Stomach (tissue), 9 donors: ENCODE results near the gene SEMA4B. TPM values are rescaled to one million over a fixed set of nuclear protein-coding genes. Genes with fewer than 3 reads are reported as not detected.
A peak's percentile ranks its signal among the peaks of the same experiment; 100 is the strongest.
"Not testable (repeated sequence)": the region's sequence is repeated elsewhere in the genome, so short reads cannot be mapped to it uniquely, and the experiment has no call there.

ENCODE experiments used
- DNase-seq, 2 donors: peaks; one replicate each; pipeline versions ENCODE4 v3.0.0 to v3.0.0-alpha.2; 2013 to 2019
- H3K27ac ChIP-seq, 5 donors: fragments of 200-600 bp in 4 of 5; sonication (generic) in 4 of 5; one replicate each; pipeline ENCODE4 v1.5.1; 2013 to 2019; ENCODE audit warnings: mild to moderate bottlenecking in 1 of 5, moderate library complexity in 1 of 5
- H3K27me3 ChIP-seq, 3 donors: fragments of 200-600 bp; sonication (generic); one replicate each; pipeline ENCODE4 v1.5.1; 2017 to 2019; ENCODE audit warnings: mixed run types in 1 of 3
- H3K36me3 ChIP-seq, 4 donors: fragments of 200-600 bp; sonication (generic); 1 replicate in 3 of 4; 2 replicates in 1 of 4; pipeline ENCODE4 v1.5.1; 2016 to 2019
- H3K4me1 ChIP-seq, 4 donors: fragments of 200-600 bp; sonication (generic); one replicate each; pipeline ENCODE4 v1.5.1; 2016 to 2019
- H3K4me3 ChIP-seq, 4 donors: fragments of 200-600 bp; sonication (generic) in 3 of 4; one replicate each; pipeline ENCODE4 v1.5.1; 2016 to 2019; ENCODE audit warnings: mild to moderate bottlenecking in 1 of 4
- H3K9me3 ChIP-seq, 4 donors: fragments of 200-600 bp; sonication (generic); one replicate each; pipeline ENCODE4 v1.5.1; 2016 to 2019
- EP300 ChIP-seq: sonication (generic); formaldehyde crosslinking; IDR thresholded peaks from one replicate; pipeline ENCODE4 v1.6.1; 2017; ENCODE audit warnings: antibody characterized with exemption
- POLR2A ChIP-seq, 4 donors: fragments of 450-650 bp; IDR thresholded peaks; one replicate each; pipeline ENCODE4 v1.6.1; 2016; ENCODE audit warnings: antibody characterized with exemption in 4 of 4, control low read depth in 2 of 4, mild to moderate bottlenecking in 1 of 4, moderate library complexity in 1 of 4
- POLR2AphosphoS5 ChIP-seq, 3 donors: sonication (generic); formaldehyde crosslinking; IDR thresholded peaks; one replicate each; pipeline ENCODE4 v1.6.1; 2016; ENCODE audit warnings: antibody characterized with exemption in 3 of 3
- WGBS, 5 donors: extraction: QIAGEN DNeasy Blood & Tissue Kit in 3 of 5; methylation state at CpG; one replicate each; pipeline versions ENCODE4 v1.1.5 to v1.1.7; 2013 to 2018; 5-methylcytosine and 5-hydroxymethylcytosine counted together
- intact Hi-C: fragments of 100-400 bp; cut with DNase I; formaldehyde crosslinking; loops from one replicate; pipeline ENCODE4 v1.15.1; 2023; ENCODE audit warnings: low total_unique reads
- polyA plus RNA-seq, 3 donors: library from polyadenylated mRNA; stranded (reverse); fragments of 200-250 nt; gene quantifications; one replicate each; pipeline ENCODE4 v1.2.3, GENCODE V29; 2013
- total RNA-seq, 5 donors: library from RNA; depleted of rRNA; stranded (reverse); fragments of >200 nt; gene quantifications; one replicate each; pipeline versions ENCODE4 v1.1.0 to v1.2.3, GENCODE V29; 2014 to 2016
- TF ChIP-seq, protein P1 (sequence below), 7 experiments: fragments of 450-650 bp in 4 of 7; fragments of 200-600 bp in 3 of 7; sonication (generic) in 3 of 7; IDR thresholded peaks; one replicate each; pipeline ENCODE4 v1.5.1; 2016 to 2019; ENCODE audit warnings: antibody characterized with exemption in 7 of 7, control low read depth in 2 of 7, mild to moderate bottlenecking in 1 of 7
- donor health status: healthy with polysubstance abuse.
- donor health status: Bipolar disorder and iron deficiency.
- donor health status: healthy.

Gene SEMA4B
- total and polyA plus RNA-seq, 8 donors, result 11.3 to 199 (median 53.2) TPM

DNA sequence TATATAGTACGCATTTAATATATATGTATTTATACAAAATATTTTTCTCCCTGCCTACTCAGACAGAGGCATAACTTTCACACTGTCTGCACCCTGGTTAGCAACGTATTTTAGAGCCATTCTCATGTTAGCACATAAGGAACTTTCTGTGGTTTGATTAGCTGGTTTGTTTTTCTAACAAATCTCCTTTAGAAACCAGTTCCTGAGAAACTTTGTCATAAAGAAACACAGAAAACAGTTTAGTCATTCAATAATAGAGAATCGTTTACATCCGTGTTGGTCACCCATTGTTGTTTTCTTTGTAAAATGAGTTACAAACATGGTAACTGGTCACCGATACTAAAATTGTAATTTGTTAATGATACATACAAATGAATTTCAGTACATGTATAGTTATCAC, 58.4 kb downstream of the SEMA4B start:
- no peaks in the 10 kb centered on the region for H3K27me3 ChIP-seq
- no peaks in the 10 kb centered on the region for H3K9me3 ChIP-seq
- peaks cover 3 to 4% (median 3%) of the 10 kb centered on the region in 4 donors for H3K4me1 ChIP-seq
- TF ChIP-seq POLR2AphosphoS5 (IDR thresholded peaks at IDR 0.05) (no peak), EP300 (no peak)
- TF ChIP-seq, protein P1, sequence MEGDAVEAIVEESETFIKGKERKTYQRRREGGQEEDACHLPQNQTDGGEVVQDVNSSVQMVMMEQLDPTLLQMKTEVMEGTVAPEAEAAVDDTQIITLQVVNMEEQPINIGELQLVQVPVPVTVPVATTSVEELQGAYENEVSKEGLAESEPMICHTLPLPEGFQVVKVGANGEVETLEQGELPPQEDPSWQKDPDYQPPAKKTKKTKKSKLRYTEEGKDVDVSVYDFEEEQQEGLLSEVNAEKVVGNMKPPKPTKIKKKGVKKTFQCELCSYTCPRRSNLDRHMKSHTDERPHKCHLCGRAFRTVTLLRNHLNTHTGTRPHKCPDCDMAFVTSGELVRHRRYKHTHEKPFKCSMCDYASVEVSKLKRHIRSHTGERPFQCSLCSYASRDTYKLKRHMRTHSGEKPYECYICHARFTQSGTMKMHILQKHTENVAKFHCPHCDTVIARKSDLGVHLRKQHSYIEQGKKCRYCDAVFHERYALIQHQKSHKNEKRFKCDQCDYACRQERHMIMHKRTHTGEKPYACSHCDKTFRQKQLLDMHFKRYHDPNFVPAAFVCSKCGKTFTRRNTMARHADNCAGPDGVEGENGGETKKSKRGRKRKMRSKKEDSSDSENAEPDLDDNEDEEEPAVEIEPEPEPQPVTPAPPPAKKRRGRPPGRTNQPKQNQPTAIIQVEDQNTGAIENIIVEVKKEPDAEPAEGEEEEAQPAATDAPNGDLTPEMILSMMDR (IDR thresholded peaks at IDR 0.05), result no peak
- intact Hi-C loops, result no loop called here
- WGBS, 5 donors, result 64 to 76% (median 75%) methylated on average over 5 of the region's 5 CpGs
- no peak overlapping the region for H3K27ac ChIP-seq
- no peak for DNase-seq
- H3K4me3 ChIP-seq, result no peak overlapping the region
- no peaks in the 10 kb centered on the region for H3K36me3 ChIP-seq

DNA sequence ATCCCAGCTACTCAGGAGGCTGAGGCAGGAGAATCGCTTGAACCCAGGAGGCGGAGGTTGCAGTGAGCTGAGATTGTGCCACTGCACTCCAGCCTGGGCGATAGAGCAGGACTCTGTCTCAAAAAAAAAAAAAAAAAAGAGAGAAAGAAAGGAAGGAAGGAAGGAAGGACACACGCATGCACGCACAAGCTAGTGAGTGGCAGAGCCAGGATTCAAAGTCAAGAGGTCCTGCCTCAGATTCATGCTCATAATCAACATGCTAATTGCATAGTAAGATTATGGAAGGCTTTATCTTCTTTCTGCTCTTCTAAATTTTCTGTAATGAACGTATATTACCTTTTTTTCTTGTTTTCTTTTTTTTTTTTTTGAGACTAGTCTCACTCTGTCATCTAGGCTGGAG, 59.6 kb downstream of the SEMA4B start:
- H3K4me1 ChIP-seq, result peaks cover 6 to 11% (median 9%) of the 10 kb centered on the region in 4 donors
- H3K36me3 ChIP-seq, DNase-seq, H3K27ac ChIP-seq, intact Hi-C loops, H3K27me3 ChIP-seq, H3K9me3 ChIP-seq, H3K4me3 ChIP-seq: not testable (repeated sequence)
- WGBS, 5 donors, result 83 to 87% (median 84%) methylated on average over 5 to 6 of the region's 6 CpGs

DNA sequence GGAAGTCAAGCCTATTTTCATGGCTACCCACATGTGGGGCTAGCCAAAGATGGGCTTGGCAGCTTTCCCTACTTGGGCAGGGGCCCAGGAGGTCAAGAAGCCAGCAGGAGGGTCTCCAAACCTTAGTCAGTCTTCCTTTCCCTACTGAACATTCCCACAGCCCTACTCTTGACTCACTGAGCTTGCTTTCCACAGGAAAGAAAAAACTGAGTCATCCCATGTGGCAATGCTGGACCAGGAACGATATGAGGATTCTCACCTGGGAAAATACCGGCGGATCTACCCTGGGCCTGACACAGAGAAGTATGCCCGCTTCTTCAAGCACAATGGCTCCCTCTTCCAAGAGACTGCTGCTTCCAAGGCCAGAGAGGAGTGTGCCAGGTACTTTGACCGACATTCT, 60.7 kb downstream of the SEMA4B start:
- Histone ChIP-seq H3K36me3 (no peaks in the 10 kb centered on the region), H3K9me3 (no peaks in the 10 kb centered on the region), H3K27ac (no peak overlapping the region), H3K4me1 (peaks cover 7 to 14% (median 14%) of the 10 kb centered on the region in 4 donors), H3K4me3 (no peak overlapping the region), H3K27me3 (no peaks in the 10 kb centered on the region)
- no peak for TF ChIP-seq EP300
- TF ChIP-seq, protein P1 (IDR thresholded peaks at IDR 0.05), result no peak
- no peak for TF ChIP-seq POLR2A (IDR thresholded peaks at IDR 0.05)
- no peak for TF ChIP-seq POLR2AphosphoS5 (IDR thresholded peaks at IDR 0.05)
- WGBS, 5 donors, result 76 to 87% (median 84%) methylated on average over 5 of the region's 5 CpGs
- intact Hi-C loops, result no loop called here
- no peak for DNase-seq

DNA sequence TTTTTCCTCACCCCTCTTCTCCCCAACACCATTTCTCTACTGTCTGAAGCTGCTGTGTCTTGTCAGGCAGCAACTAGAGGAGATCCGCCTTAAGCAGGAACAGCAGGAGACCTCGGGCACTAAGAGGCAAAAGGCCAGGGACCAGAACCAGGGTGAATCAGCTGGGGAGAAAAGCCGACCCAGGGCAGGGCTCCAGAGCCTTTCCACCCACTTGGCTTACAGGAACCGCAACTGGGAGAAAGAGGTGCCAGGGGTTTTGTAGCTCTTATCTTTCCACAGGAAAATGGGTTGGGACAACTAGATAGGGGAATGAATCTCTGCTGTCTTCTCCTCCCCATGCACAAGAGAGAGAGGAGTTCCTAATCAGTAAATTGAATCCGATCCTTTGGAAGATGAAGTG, 61.3 kb downstream of the SEMA4B start:
- Histone ChIP-seq H3K4me1 (peaks cover 14 to 20% (median 20%) of the 10 kb centered on the region in 4 donors), H3K36me3 (no peaks in the 10 kb centered on the region), H3K27ac (no peak overlapping the region), H3K9me3 (no peaks in the 10 kb centered on the region), H3K4me3 (no peak overlapping the region), H3K27me3 (no peaks in the 10 kb centered on the region)
- WGBS, 5 donors, result 66 to 80% (median 69%) methylated on average over 5 of the region's 5 CpGs
- intact Hi-C loops, result no loop called here
- no peak for TF ChIP-seq EP300
- TF ChIP-seq, protein P1 (IDR thresholded peaks at IDR 0.05), result no peak
- TF ChIP-seq POLR2A (IDR thresholded peaks at IDR 0.05), result no peak
- no peak for TF ChIP-seq POLR2AphosphoS5 (IDR thresholded peaks at IDR 0.05)
- DNase-seq, result no peak

DNA sequence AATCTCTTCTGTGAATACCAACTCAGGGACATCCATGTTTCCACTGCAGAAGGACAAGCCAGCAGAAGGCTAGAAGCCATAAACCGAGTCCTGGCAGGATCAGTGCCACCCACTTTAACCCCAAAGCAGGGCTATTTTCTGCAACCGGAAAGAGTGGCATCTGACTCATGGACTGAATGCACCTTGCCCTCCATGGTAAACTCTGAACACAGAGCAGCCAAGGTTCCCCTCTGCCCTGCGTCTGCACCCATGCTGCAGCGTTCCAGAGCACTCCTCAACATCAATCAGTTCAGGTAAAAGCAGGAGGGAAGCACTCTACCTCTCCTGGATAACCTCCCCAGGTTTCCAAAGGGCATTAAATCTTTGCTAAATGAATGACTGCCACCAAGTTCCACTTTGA, 63.5 kb downstream of the SEMA4B start:
- TF ChIP-seq POLR2AphosphoS5 (IDR thresholded peaks at IDR 0.05) (no peak), EP300 (no peak)
- TF ChIP-seq, protein P1 (IDR thresholded peaks at IDR 0.05), result no peak
- Histone ChIP-seq H3K4me3 (peak overlapping the region; percentile 59 to 76 (median 66)), H3K9me3 (no peaks in the 10 kb centered on the region), H3K4me1 (peaks cover 26 to 42% (median 38%) of the 10 kb centered on the region in 4 donors), H3K27me3 (no peaks in the 10 kb centered on the region), H3K27ac (peak overlapping the region; percentile 90 to 99 (median 96)), H3K36me3 (peaks cover 0 to 12% (median 9%) of the 10 kb centered on the region in 4 donors)
- WGBS, 5 donors, result 12 to 33% (median 21%) methylated on average over 4 of the region's 4 CpGs
- intact Hi-C loops, result no loop called here
- peak; percentile 31 to 55 for DNase-seq
